Loucy (cell line): ENCODE measurements around the gene CDYL.

Experiments used
- CTCF ChIP-seq: fragments of 200-600 bp; sonication (generic); conservative IDR thresholded peaks from 2 replicates; pipeline ENCODE4 v1.5.1; 2014; ENCODE audit warnings: mild to moderate bottlenecking, antibody characterized with exemption, low read length
- EZH2phosphoT487 ChIP-seq: fragments of 200-600 bp; IDR thresholded peaks from 2 replicates; pipeline ENCODE4 v1.6.1; 2018; ENCODE audit warnings: antibody characterized with exemption, mild to moderate bottlenecking, moderate library complexity, borderline replicate concordance

- TF ChIP-seq CTCF (no peak), EZH2phosphoT487 (no peak)
These were observed 94.8 kb downstream of the CDYL start for GRCh38 chr6:4870821-4871494.
